K562 (cell line): Measurements from ENCODE around the gene C1orf74. TPM values are rescaled to one million over a fixed set of nuclear protein-coding genes. Genes with fewer than 3 reads are reported as not detected.

Experiments
- BHLHE40 ChIP-seq: IDR thresholded peaks from 2 replicates; pipeline ENCODE4 v1.6.1; 2011; ENCODE audit warnings: low read length, improper control_type of control experiment
- CBFB ChIP-seq: sonication (generic); formaldehyde crosslinking; IDR thresholded peaks from 2 replicates; pipeline ENCODE4 v1.4.0; 2020; ENCODE audit warnings: mild to moderate bottlenecking, missing genetic modification reagents
- CHD1 ChIP-seq: fragments of 200-600 bp; sonication (generic); IDR thresholded peaks from one replicate; pipeline ENCODE4 v1.6.1; 2012; ENCODE audit warnings: mild to moderate bottlenecking, moderate library complexity, low read length, inconsistent platforms
- ETS2 ChIP-seq: IDR thresholded peaks from 2 replicates; pipeline ENCODE4 v1.6.1; 2016; ENCODE audit warnings: borderline replicate concordance, missing genetic modification characterization, mild to moderate bottlenecking, moderate library complexity, missing compliant biosample characterization; ENCODE audit not compliant: poor library complexity, severe bottlenecking
- GMEB1 ChIP-seq: fragments of 250-450 bp; sonication (Bioruptor Pico); IDR thresholded peaks from 2 replicates; pipeline ENCODE4 v1.4.0; 2020; ENCODE audit warnings: mild to moderate bottlenecking
- GTF2E2 ChIP-seq: fragments of 200-800 bp; sonication (Bioruptor generic); IDR thresholded peaks from 2 replicates; pipeline ENCODE4 v1.6.1; 2016; ENCODE audit warnings: missing genetic modification characterization, missing compliant biosample characterization
- HDAC6 ChIP-seq: IDR thresholded peaks from 2 replicates; pipeline ENCODE4 v1.6.1; 2012; ENCODE audit warnings: low read depth, mild to moderate bottlenecking, control low read depth, inconsistent platforms, low read length, moderate library complexity
- HMBOX1 ChIP-seq: sonication (generic); IDR thresholded peaks from 2 replicates; pipeline ENCODE4 v1.6.1; 2016
- MAZ ChIP-seq, 2 experiments: fragments of 450-650 bp in 1 of 2; sonication (generic) in 1 of 2; formaldehyde crosslinking; IDR thresholded peaks in 1 of 2; conservative IDR thresholded peaks in 1 of 2; 2 replicates each; pipeline versions ENCODE4 v1.4.0 to v1.5.0; 2020; ENCODE audit warnings: mild to moderate bottlenecking in 1 of 2, missing genetic modification reagents in 1 of 2
- MEF2D ChIP-seq: conservative IDR thresholded peaks from 2 replicates; pipeline ENCODE4 v1.6.1; 2016; ENCODE audit warnings: low read depth, missing genetic modification characterization, missing compliant biosample characterization
- NRF1 ChIP-seq, 2 experiments: fragments of 450-650 bp; IDR thresholded peaks in 1 of 2; conservative IDR thresholded peaks in 1 of 2; 2 replicates each; pipeline ENCODE4 v1.6.1; 2014; ENCODE audit warnings: mild to moderate bottlenecking in 2 of 2
- SAFB2 ChIP-seq: fragments of 200-400 bp; formaldehyde crosslinking; IDR thresholded peaks from 2 replicates; pipeline ENCODE4 v1.6.1; 2018; ENCODE audit warnings: borderline replicate concordance, low read length, low read depth, moderate library complexity; ENCODE audit not compliant: severe bottlenecking
- SMAD1 ChIP-seq: fragments of 150-350 bp; IDR thresholded peaks from 2 replicates; pipeline ENCODE4 v1.6.1; 2014; ENCODE audit warnings: low read length, low read depth; ENCODE audit not compliant: partially characterized antibody
- TARDBP ChIP-seq: fragments of 450-650 bp; IDR thresholded peaks from 2 replicates; pipeline ENCODE4 v1.6.1; 2016
- TOE1 ChIP-seq, 2 experiments: fragments of 450-650 bp in 1 of 2; sonication (generic) in 1 of 2; formaldehyde crosslinking in 1 of 2; IDR thresholded peaks; 2 replicates each; pipeline versions ENCODE4 v1.7.1 to v1.8.0; 2016 to 2022; ENCODE audit warnings: borderline replicate concordance in 2 of 2, mild to moderate bottlenecking in 2 of 2, antibody characterized with exemption in 1 of 2, inconsistent platforms in 1 of 2, low read depth in 1 of 2, missing genetic modification reagents in 1 of 2, moderate library complexity in 1 of 2
- TSC22D4 ChIP-seq: fragments of 450-650 bp; IDR thresholded peaks from 2 replicates; pipeline ENCODE4 v1.6.1; 2016; ENCODE audit warnings: missing genetic modification characterization, missing biosample characterization, control low read depth
- ZNF146 ChIP-seq: IDR thresholded peaks from one replicate; pipeline ENCODE4 v1.6.1; 2018; ENCODE audit warnings: missing compliant biosample characterization; ENCODE audit not compliant: unreplicated experiment
- polyA plus RNA-seq, 8 experiments: library from polyadenylated mRNA; depleted of rRNA in 4 of 8; stranded (reverse) in 5 of 8; unstranded in 3 of 8; fragments of >200 nt; fragmentation: Nextera tagmentation in 2 of 8; fragmentation: Illumina TruSeq in 1 of 8; extraction: Ambion mirVana in 2 of 8; extraction: Trizol in 1 of 8; gene quantifications; 2 replicates each; pipeline versions ENCODE4 v1.2.1 to v1.2.3, GENCODE V29; 2011 to 2014; ENCODE audit warnings: inconsistent platforms in 1 of 8, missing spikeins in 1 of 8
- total RNA-seq, 7 experiments: library from RNA; depleted of rRNA in 6 of 7; stranded (reverse); fragments of >200 nt in 6 of 7; fragmentation: Illumina TruSeq in 2 of 7; extraction: Trizol in 2 of 7; gene quantifications; 2 replicates each; pipeline versions ENCODE4 v1.2.1 to v1.2.3, GENCODE V29; 2011 to 2021; ENCODE audit warnings: low replicate concordance in 1 of 7
- TF ChIP-seq, protein P1 (sequence below): fragments of 250-450 bp; sonication (Bioruptor Pico); IDR thresholded peaks from 2 replicates; pipeline ENCODE4 v1.9.0; 2021; ENCODE audit warnings: mild to moderate bottlenecking, inconsistent platforms
- TF ChIP-seq, protein P2 (sequence below): fragments of 200-400 bp; formaldehyde crosslinking; IDR thresholded peaks from 2 replicates; pipeline ENCODE4 v1.6.1; 2017; ENCODE audit warnings: mild to moderate bottlenecking, low read depth, low read length, moderate library complexity

The C1orf74 gene
- total and polyA plus RNA-seq, 9 of the 15 experiments (the other 6 are each of a cell fraction or from before 2014, with no cell fraction given) = 4.0 to 7.6 (median 5.7) TPM

DNA sequence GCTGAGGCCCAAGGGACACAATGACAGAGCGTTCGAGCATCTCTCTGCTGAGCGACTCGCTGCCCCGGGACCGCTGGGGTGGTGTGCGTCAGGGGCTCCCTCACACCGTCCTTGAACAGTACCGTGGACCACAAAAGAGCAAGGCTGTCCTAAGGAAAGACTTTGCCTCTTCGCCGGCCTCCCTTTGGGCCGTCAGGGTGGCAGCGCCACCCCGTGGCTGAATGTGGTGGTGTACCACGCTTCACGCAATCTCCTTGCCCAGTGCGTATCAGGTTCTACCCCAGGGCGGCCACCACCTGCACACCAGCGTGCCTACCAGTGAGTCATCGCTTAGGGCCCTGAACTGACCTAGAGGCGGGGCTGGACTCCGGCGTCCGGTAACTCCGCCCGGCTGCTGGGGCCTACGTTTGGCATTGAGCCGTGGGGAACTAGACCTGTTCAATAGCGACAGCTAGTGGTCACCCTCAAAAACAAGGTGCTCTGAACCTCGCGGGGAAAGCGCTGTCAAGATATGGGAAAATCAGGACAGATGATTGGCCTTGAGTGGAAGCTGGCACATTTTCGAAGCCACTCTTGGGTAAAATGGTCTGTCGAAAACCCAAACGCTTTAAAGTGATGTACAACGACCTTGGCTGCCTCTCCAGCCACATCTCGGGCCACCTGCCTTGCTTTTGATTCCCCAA is 36.6 kb downstream of the C1orf74 start (continued):
- TF ChIP-seq SAFB2 (no peak), NRF1 (conservative IDR thresholded peaks at IDR 0.05 in 1 of 2, IDR thresholded peaks at IDR 0.05 in 1 of 2) (peak; percentile 59 to 71), MEF2D (no peak), MAZ (CRISPR knock-in tag; conservative IDR thresholded peaks at IDR 0.05 in 1 of 2, IDR thresholded peaks at IDR 0.05 in 1 of 2) (peak; percentile 66 to 77; a peak in 2 of 4 replicates), TOE1 (IDR thresholded peaks at IDR 0.05; ENCODE audit: borderline replicate concordance) (no peak), TOE1 (CRISPR knock-in tag; IDR thresholded peaks at IDR 0.05; ENCODE audit: borderline replicate concordance, low read depth) (peak; percentile 64; the same call in 1 of the 2 replicates), TSC22D4 (tag) (no peak), CHD1 (no peak), SMAD1 (no peak), HMBOX1 (0 out of 2 replicates have a peak, but pooled peaks have one; percentile 46), ETS2 (tag) (no peak), CBFB (0 out of 2 replicates have a peak, but pooled peaks have one; percentile 75), GMEB1 (CRISPR knock-in tag) (no peak), TARDBP (peak; percentile 87; the same call in 1 of the 2 replicates), ZNF146 (CRISPR knock-in tag) (no peak), HDAC6 (no peak), BHLHE40 (peak; percentile 75), GTF2E2 (tag) (no peak)
- TF ChIP-seq, protein P1, sequence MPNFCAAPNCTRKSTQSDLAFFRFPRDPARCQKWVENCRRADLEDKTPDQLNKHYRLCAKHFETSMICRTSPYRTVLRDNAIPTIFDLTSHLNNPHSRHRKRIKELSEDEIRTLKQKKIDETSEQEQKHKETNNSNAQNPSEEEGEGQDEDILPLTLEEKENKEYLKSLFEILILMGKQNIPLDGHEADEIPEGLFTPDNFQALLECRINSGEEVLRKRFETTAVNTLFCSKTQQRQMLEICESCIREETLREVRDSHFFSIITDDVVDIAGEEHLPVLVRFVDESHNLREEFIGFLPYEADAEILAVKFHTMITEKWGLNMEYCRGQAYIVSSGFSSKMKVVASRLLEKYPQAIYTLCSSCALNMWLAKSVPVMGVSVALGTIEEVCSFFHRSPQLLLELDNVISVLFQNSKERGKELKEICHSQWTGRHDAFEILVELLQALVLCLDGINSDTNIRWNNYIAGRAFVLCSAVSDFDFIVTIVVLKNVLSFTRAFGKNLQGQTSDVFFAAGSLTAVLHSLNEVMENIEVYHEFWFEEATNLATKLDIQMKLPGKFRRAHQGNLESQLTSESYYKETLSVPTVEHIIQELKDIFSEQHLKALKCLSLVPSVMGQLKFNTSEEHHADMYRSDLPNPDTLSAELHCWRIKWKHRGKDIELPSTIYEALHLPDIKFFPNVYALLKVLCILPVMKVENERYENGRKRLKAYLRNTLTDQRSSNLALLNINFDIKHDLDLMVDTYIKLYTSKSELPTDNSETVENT (CRISPR knock-in tag) = no peak
- TF ChIP-seq, protein P2, sequence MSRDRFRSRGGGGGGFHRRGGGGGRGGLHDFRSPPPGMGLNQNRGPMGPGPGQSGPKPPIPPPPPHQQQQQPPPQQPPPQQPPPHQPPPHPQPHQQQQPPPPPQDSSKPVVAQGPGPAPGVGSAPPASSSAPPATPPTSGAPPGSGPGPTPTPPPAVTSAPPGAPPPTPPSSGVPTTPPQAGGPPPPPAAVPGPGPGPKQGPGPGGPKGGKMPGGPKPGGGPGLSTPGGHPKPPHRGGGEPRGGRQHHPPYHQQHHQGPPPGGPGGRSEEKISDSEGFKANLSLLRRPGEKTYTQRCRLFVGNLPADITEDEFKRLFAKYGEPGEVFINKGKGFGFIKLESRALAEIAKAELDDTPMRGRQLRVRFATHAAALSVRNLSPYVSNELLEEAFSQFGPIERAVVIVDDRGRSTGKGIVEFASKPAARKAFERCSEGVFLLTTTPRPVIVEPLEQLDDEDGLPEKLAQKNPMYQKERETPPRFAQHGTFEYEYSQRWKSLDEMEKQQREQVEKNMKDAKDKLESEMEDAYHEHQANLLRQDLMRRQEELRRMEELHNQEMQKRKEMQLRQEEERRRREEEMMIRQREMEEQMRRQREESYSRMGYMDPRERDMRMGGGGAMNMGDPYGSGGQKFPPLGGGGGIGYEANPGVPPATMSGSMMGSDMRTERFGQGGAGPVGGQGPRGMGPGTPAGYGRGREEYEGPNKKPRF = no peak
